Heart right ventricle (tissue), 16 donors: ENCODE measurements around the gene SEPTIN10. TPM values are rescaled to one million over a fixed set of nuclear protein-coding genes. Genes with fewer than 3 reads are reported as not detected.

ENCODE experiments used
- ATAC-seq, 8 donors: fragments of 200-7000 bp; cut with Tn5 transposase; one replicate each; pipeline ENCODE4 v1.9.1; 2020; ENCODE audit warnings: mild to moderate bottlenecking in 8 of 8, moderate library complexity in 8 of 8, moderate number of reproducible peaks in 1 of 8
- DNase-seq, 2 donors: peaks; one replicate each; pipeline ENCODE4 v3.0.0-alpha.2; 2020
- H3K27ac ChIP-seq, 10 donors: fragments of 200-600 bp; sonication (generic) in 2 of 10; one replicate each; pipeline versions ENCODE4 v1.5.0 to v1.8.0; 2020 to 2022; ENCODE audit warnings: mild to moderate bottlenecking in 3 of 10
- H3K27me3 ChIP-seq, 7 donors: fragments of 200-600 bp; one replicate each; pipeline ENCODE4 v1.8.0; 2021 to 2022; ENCODE audit warnings: mild to moderate bottlenecking in 2 of 7
- H3K36me3 ChIP-seq, 9 donors: fragments of 200-600 bp; sonication (generic) in 1 of 9; one replicate each; pipeline versions ENCODE4 v1.5.0 to v1.8.0; 2020 to 2022; ENCODE audit warnings: mild to moderate bottlenecking in 2 of 9
- H3K4me1 ChIP-seq, 9 donors: fragments of 200-600 bp; sonication (generic) in 1 of 9; one replicate each; pipeline versions ENCODE4 v1.5.0 to v1.8.0; 2020 to 2022; ENCODE audit warnings: mild to moderate bottlenecking in 4 of 9
- H3K4me3 ChIP-seq, 10 donors: fragments of 200-600 bp; sonication (generic) in 2 of 10; one replicate each; pipeline versions ENCODE4 v1.5.0 to v1.8.0; 2020 to 2022; ENCODE audit warnings: mild to moderate bottlenecking in 7 of 10, moderate library complexity in 2 of 10
- H3K9me3 ChIP-seq, 11 donors: fragments of 200-600 bp in 10 of 11; sonication (generic) in 2 of 11; one replicate each; pipeline versions ENCODE4 v1.5.0 to v1.8.0; 2013 to 2022; ENCODE audit warnings: mild to moderate bottlenecking in 2 of 11, control low read depth in 1 of 11, moderate library complexity in 1 of 11
- CTCF ChIP-seq, 9 donors: fragments of 200-600 bp; sonication (generic) in 2 of 9; IDR thresholded peaks; one replicate each; pipeline versions ENCODE4 v1.5.0 to v1.8.0; 2021 to 2022; ENCODE audit warnings: antibody characterized with exemption in 9 of 9, mild to moderate bottlenecking in 5 of 9, moderate library complexity in 1 of 9
- WGBS, 2 donors: extraction: QIAGEN DNeasy Blood & Tissue Kit; methylation state at CpG; one replicate each; pipeline ENCODE4 v1.1.7; 2013; ENCODE audit warnings: inconsistent platforms in 1 of 2; 5-methylcytosine and 5-hydroxymethylcytosine counted together
- intact Hi-C, 10 donors: fragments of 100-400 bp; cut with DNase I; formaldehyde crosslinking; loops; one replicate each; pipeline versions ENCODE4 v1.11.1 to v1.14.2; 2022
- polyA plus RNA-seq, 2 donors: library from polyadenylated mRNA; stranded (reverse); fragments of 200-250 nt; gene quantifications; one replicate each; pipeline ENCODE4 v1.2.3, GENCODE V29; 2013
- total RNA-seq, 10 donors: library from RNA; stranded (reverse); fragmentation: NEBNext Ultra II Directional in 3 of 10; extraction: Animal tissue kit (Norgen Biotek cat#: 25700) in 3 of 10; gene quantifications; one replicate each; pipeline versions ENCODE4 v1.2.1 to v1.2.4, GENCODE V29; 2021 to 2023
- donor health status: Arrhythmogenic right ventricular cardiomyopathy.
- donor health status: ischemic (EF 13 %, LVEDD 7.1; RV severe dilation, severe dysfunction).
- donor health status: healthy with polysubstance abuse.
- donor health status: DM: no; HTN: yes; CAD: no.
- donor health status: DM: no; HTN: no; CAD: no.
- donor health status: ischemic (EF 25% LVEDD 6.9; RV normal size, moderate dysfunction).
- donor health status: ischemic (EF 25% LVEDD 5.7; RV mildly dilated, moderate dysfunction).
- donor health status: healthy.
- donor health status: DM: yes; HTN: yes; CAD: no.
- donor health status: Ischemic cardiomyopathy.
- donor health status: ischemic (EF 35%, LVEDD 5.7; RV mildly dilated, moderate dysfunction).
- donor health status: nonischemic (EF 11% LVEDD 7.7; RV severe dilation, severe dysfunction).
- donor health status: DM: yes; HTN: yes; CAD: no.
- donor health status: PGD.
- donor health status: ischemic (EF 29% LVEDD 5.4; RV normal size, mild dysfunction).
- donor health status: nonischemic (EF 23%, LVEDD 6.1; RV moderate dilation, normal function).

Gene SEPTIN10
- total and polyA plus RNA-seq, 12 donors, result 20.9 to 61.0 (median 50.1) TPM

GRCh38 chr2:109659396-109660045 lies 45.8 kb upstream of the SEPTIN10 start:
- Histone ChIP-seq H3K4me1 (peaks cover 0 to 15% (median 10%) of the 10 kb centered on the region in 9 donors), H3K36me3 (no peaks in the 10 kb centered on the region), H3K27ac (no peak overlapping the region), H3K4me3 (no peak overlapping the region), H3K27me3 (no peaks in the 10 kb centered on the region), H3K9me3 (no peaks in the 10 kb centered on the region)
- ATAC-seq, result no peak
- TF ChIP-seq CTCF (IDR thresholded peaks at IDR 0.05), result no peak
- 75 to 80% methylated on average over 9 of the region's 9 CpGs for WGBS, 2 donors
- intact Hi-C loops, result loop anchor here in 2 of 10 donors (5.0 to 10.0 kb wide), 2 partner anchors 37 to 45 kb away; partner anchors contain the start of genes SEPTIN10 (in 1 of the 2) and SOWAHC (in 1 of the 2)
- no peak for DNase-seq

- no peaks in the 10 kb centered on the region for H3K9me3 ChIP-seq
- no peak overlapping the region for H3K4me3 ChIP-seq
- ATAC-seq (no peak), DNase-seq (no peak)
- H3K4me1 ChIP-seq, result no peaks in the 10 kb centered on the region
- no peaks in the 10 kb centered on the region for H3K36me3 ChIP-seq
- no peak for TF ChIP-seq CTCF (IDR thresholded peaks at IDR 0.05)
- peaks cover 0 to 3% (median 0%) of the 10 kb centered on the region in 7 donors for H3K27me3 ChIP-seq
- no peak overlapping the region for H3K27ac ChIP-seq
- WGBS, 2 donors, result 71 to 86% methylated on average over 3 of the region's 3 CpGs
- intact Hi-C loops, result no loop called here
Measured at GRCh38 chr2:109655287-109655686, 41.5 kb upstream of the SEPTIN10 start.

- intact Hi-C loops, result no loop called here
- peaks cover 0 to 3% (median 0%) of the 10 kb centered on the region in 7 donors for H3K27me3 ChIP-seq
- H3K4me3 ChIP-seq, result no peak overlapping the region
- ATAC-seq (no peak), DNase-seq (no peak)
- H3K4me1 ChIP-seq, result no peaks in the 10 kb centered on the region
- TF ChIP-seq CTCF (IDR thresholded peaks at IDR 0.05), result no peak
- no peaks in the 10 kb centered on the region for H3K9me3 ChIP-seq
- no peaks in the 10 kb centered on the region for H3K36me3 ChIP-seq
- WGBS, 2 donors, result 94 to 95% methylated on average over 8 of the region's 8 CpGs
- no peak overlapping the region for H3K27ac ChIP-seq
Measured at GRCh38 chr2:109654326-109655050, 40.7 kb upstream of the SEPTIN10 start.

GRCh38 chr2:109649736-109650695 lies 36.2 kb upstream of the SEPTIN10 start:
- intact Hi-C loops, result no loop called here
- no peak for DNase-seq
- Histone ChIP-seq H3K27ac (no peak overlapping the region), H3K9me3 (no peaks in the 10 kb centered on the region), H3K4me3 (no peak overlapping the region), H3K4me1 (peaks cover 0 to 2% (median 0%) of the 10 kb centered on the region in 9 donors), H3K27me3 (peaks cover 0 to 3% (median 0%) of the 10 kb centered on the region in 7 donors), H3K36me3 (no peaks in the 10 kb centered on the region)
- 81 to 82% methylated on average over 14 of the region's 14 CpGs for WGBS, 2 donors
- TF ChIP-seq CTCF (IDR thresholded peaks at IDR 0.05), result no peak
- no peak for ATAC-seq
